Right atrium auricular region (tissue), 2 donors: ENCODE measurements around the gene POLR1A. TPM values are rescaled to one million over a fixed set of nuclear protein-coding genes. Genes with fewer than 3 reads are reported as not detected.

Source experiments
- DNase-seq: peaks from one replicate; pipeline ENCODE4 v3.0.0-alpha.2; 2019; ENCODE audit warnings: low spot score
- H3K27ac ChIP-seq, 2 donors: fragments of 200-600 bp; sonication (generic); 1 replicate in 1 of 2; 2 replicates in 1 of 2; pipeline ENCODE4 v1.5.1; 2016 to 2019
- H3K27me3 ChIP-seq, 2 donors: fragments of 200-600 bp; sonication (generic); one replicate each; pipeline versions ENCODE4 v1.5.1 to v1.6.0; 2017 to 2019
- H3K36me3 ChIP-seq: fragments of 200-600 bp; sonication (generic); one replicate; pipeline ENCODE4 v1.5.1; 2016
- H3K4me1 ChIP-seq, 2 donors: fragments of 200-600 bp; sonication (generic); one replicate each; pipeline versions ENCODE4 v1.5.1 to v1.6.0; 2017 to 2019
- H3K4me3 ChIP-seq, 2 donors: fragments of 200-600 bp; sonication (generic); 1 replicate in 1 of 2; 2 replicates in 1 of 2; pipeline ENCODE4 v1.5.1; 2017 to 2019; ENCODE audit warnings: mild to moderate bottlenecking in 1 of 2, moderate library complexity in 1 of 2
- H3K9me3 ChIP-seq, 2 donors: fragments of 200-600 bp; sonication (generic); one replicate each; pipeline ENCODE4 v1.5.1; 2019
- CTCF ChIP-seq, 2 donors: fragments of 200-600 bp; sonication (generic); IDR thresholded peaks; one replicate each; pipeline ENCODE4 v1.5.1; 2019; ENCODE audit warnings: antibody characterized with exemption in 2 of 2
- total RNA-seq, 2 donors: library from RNA; depleted of rRNA; stranded (reverse); fragments of >200 nt; gene quantifications; one replicate each; pipeline ENCODE4 v1.1.0, GENCODE V29; 2016

POLR1A gene
- total RNA-seq, 2 donors from 2014 or later, result 14.1 to 20.6 TPM

DNA sequence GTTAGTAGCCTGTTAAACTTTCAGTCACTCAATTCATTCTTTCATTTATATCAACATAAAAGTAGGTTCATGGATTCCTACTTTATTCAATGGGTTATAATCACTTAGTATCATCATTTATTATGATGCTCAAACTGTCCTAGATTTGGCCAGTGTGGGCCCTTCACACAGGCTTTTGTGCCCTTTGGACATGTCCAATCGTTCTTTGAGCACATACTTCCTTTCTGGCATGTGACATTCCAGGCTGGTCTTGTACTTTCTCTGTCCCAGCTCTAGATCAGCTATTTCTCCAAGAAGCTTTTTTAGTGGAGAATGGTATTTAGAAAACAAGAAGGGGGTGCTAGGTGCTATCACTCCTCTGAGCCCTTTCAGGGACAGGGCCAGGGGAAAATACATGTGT, 11.5 kb downstream of the POLR1A start:
- TF ChIP-seq CTCF (IDR thresholded peaks at IDR 0.05), result no peak
- Histone ChIP-seq H3K4me3 (no peak overlapping the region), H3K36me3 (peaks cover 74% of the 10 kb centered on the region), H3K27me3 (no peaks in the 10 kb centered on the region), H3K9me3 (no peaks in the 10 kb centered on the region), H3K4me1 (no peaks in the 10 kb centered on the region), H3K27ac (no peak overlapping the region)
- no peak for DNase-seq

DNA sequence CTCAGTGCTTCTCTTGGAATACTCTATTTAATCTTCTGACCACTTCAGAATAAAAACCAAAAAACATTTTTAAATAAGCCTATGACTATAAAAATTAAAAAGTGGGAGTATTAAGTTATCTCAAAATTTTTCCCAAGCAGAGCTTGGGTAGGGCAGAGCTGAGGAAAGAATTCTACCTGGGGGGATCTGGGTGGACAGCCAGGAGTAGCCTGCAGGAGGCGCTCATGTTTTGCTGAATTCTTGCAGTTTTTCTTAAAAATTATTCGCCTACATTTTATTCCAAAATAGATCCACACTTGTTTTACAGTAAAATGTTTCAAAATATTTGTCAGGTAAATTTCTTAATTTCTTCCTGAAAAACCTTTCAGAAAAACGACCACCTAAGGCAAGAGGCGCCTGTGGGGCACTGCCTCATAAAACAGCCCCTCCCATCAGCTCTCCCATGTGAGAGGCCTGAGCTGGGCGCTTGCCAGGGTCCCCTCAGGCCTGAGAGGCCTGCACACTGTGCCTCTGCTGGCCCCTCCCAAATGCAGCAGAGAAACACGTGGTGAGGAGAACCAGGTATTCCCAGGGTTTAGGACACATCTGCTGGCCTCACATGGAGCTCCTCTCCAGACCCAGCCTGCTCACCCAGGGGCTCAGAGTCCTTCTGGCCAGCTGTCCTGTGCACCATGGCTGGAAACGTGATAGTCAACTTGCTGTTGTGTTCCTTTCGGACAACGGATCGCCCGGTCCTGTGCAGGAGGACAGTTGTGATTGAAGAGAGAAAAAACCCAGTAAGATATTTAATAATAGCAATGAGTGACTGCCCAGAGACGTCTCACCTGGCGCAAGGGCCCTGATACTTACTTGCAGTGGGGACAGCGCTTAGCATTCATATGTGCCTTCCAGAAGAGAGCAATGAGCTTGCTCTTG, 17.5 kb downstream of the POLR1A start:
- DNase-seq, result peak; percentile 52
- Histone ChIP-seq H3K9me3 (no peaks in the 10 kb centered on the region), H3K4me3 (no peak overlapping the region), H3K27ac (no peak overlapping the region), H3K27me3 (no peaks in the 10 kb centered on the region), H3K36me3 (peaks cover 65% of the 10 kb centered on the region), H3K4me1 (no peaks in the 10 kb centered on the region)
- peak in 1 of 2 donors; percentile 23 for TF ChIP-seq CTCF (IDR thresholded peaks at IDR 0.05)

- H3K4me1 ChIP-seq, result no peaks in the 10 kb centered on the region
- H3K9me3 ChIP-seq, result no peaks in the 10 kb centered on the region
- TF ChIP-seq CTCF (IDR thresholded peaks at IDR 0.05), result no peak
- H3K36me3 ChIP-seq, result peaks cover 47% of the 10 kb centered on the region
- no peak overlapping the region for H3K4me3 ChIP-seq
- H3K27ac ChIP-seq, result no peak overlapping the region
- H3K27me3 ChIP-seq, result no peaks in the 10 kb centered on the region
- DNase-seq, result no peak
These were observed 22.9 kb downstream of the POLR1A start for GRCh38 chr2:86082756-86083155.

DNA sequence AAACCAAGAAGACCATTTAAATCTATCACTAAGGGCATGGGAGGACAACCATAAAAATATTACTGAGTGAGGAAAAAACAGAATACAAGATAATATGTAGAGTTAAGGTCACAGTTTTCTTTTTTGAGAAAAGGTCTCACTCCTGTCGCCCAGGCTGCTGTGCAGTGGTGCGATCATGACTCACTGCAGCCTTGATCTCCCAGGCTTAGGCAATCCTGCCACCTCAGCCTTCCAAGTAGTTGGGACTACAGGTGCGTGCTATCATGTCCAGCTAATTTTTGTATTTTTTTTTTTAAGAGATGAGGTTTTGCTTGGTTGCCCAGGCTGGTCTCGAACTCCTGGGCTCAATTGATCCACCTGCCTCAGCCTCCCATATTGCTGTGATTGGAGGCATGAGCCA, 24.0 kb downstream of the POLR1A start:
- H3K27me3 ChIP-seq, result no peaks in the 10 kb centered on the region
- no peak overlapping the region for H3K27ac ChIP-seq
- H3K4me3 ChIP-seq, result no peak overlapping the region
- no peak for TF ChIP-seq CTCF (IDR thresholded peaks at IDR 0.05)
- H3K4me1 ChIP-seq, result no peaks in the 10 kb centered on the region
- peaks cover 47% of the 10 kb centered on the region for H3K36me3 ChIP-seq
- no peak for DNase-seq
- no peaks in the 10 kb centered on the region for H3K9me3 ChIP-seq

- peak; percentile 63 to 89 for TF ChIP-seq CTCF (IDR thresholded peaks at IDR 0.05)
- peak; percentile 86 for DNase-seq
- Histone ChIP-seq H3K27me3 (no peaks in the 10 kb centered on the region), H3K27ac (no peak overlapping the region), H3K9me3 (no peaks in the 10 kb centered on the region), H3K36me3 (peaks cover 38% of the 10 kb centered on the region), H3K4me3 (no peak overlapping the region), H3K4me1 (no peaks in the 10 kb centered on the region)
These were observed 25.4 kb downstream of the POLR1A start for GRCh38 chr2:86079981-86080911.
